H1 (cell line): ENCODE measurements around the gene INTS1. TPM values are rescaled to one million over a fixed set of nuclear protein-coding genes. Genes with fewer than 3 reads are reported as not detected.

Experiments used
- CTBP2 ChIP-seq: IDR thresholded peaks from 2 replicates; pipeline ENCODE4 v1.7.0; 2011; ENCODE audit warnings: borderline replicate concordance, mild to moderate bottlenecking, moderate library complexity, mixed read lengths, low read length; ENCODE audit not compliant: insufficient read depth, insufficient read length
- GTF2F1 ChIP-seq: IDR thresholded peaks from 2 replicates; pipeline ENCODE4 v1.6.1; 2012; ENCODE audit warnings: low read depth, low read length, improper control_type of control experiment, borderline replicate concordance
- KDM1A ChIP-seq: fragments of 200-600, 300-600 bp; sonication (generic); IDR thresholded peaks from 2 replicates; pipeline ENCODE4 v1.7.1; 2016; ENCODE audit warnings: mild to moderate bottlenecking, low read length, borderline replicate concordance
- KDM4A ChIP-seq: IDR thresholded peaks from one replicate; pipeline ENCODE4 v1.7.1; 2012; ENCODE audit warnings: low read depth, mild to moderate bottlenecking, moderate library complexity, low read length, inconsistent platforms; ENCODE audit not compliant: severe bottlenecking
- PHF8 ChIP-seq: fragments of 200-600 bp; sonication (generic); conservative IDR thresholded peaks from 2 replicates; pipeline ENCODE4 v1.7.1; 2012; ENCODE audit warnings: low read depth, mild to moderate bottlenecking, inconsistent platforms, low read length, moderate library complexity
- POLR2AphosphoS5 ChIP-seq: IDR thresholded peaks from 2 replicates; pipeline ENCODE4 v1.6.1; 2011; ENCODE audit warnings: low read depth, low read length
- POU5F1 ChIP-seq: IDR thresholded peaks from 2 replicates; pipeline ENCODE4 v1.6.1; 2011; ENCODE audit warnings: low read depth, mild to moderate bottlenecking, low read length, moderate library complexity
- SIN3A ChIP-seq, 2 experiments: IDR thresholded peaks in 1 of 2; conservative IDR thresholded peaks in 1 of 2; 2 replicates each; pipeline ENCODE4 v1.6.1; 2011 to 2012; ENCODE audit warnings: low read length in 2 of 2, improper control_type of control experiment in 1 of 2, low read depth in 1 of 2, mild to moderate bottlenecking in 1 of 2
- TBP ChIP-seq: IDR thresholded peaks from 2 replicates; pipeline ENCODE4 v1.6.1; 2011; ENCODE audit warnings: low read depth, low read length, improper control_type of control experiment
- polyA plus RNA-seq, 7 experiments: library from polyadenylated mRNA; depleted of rRNA in 3 of 7; stranded (reverse) in 5 of 7; unstranded in 2 of 7; fragments of >200 nt in 5 of 7; fragments of 200-250 nt in 2 of 7; gene quantifications; 1 replicate in 5 of 7; 2 replicates in 1 of 7; 4 replicates in 1 of 7; pipeline versions ENCODE4 v1.2.1 to v1.2.3, GENCODE V29; 2011 to 2013; ENCODE audit warnings: missing spikeins in 2 of 7, mixed read lengths in 2 of 7
- total RNA-seq: library from RNA; stranded (reverse); fragmentation: NEBNext Ultra II Directional; extraction: Animal tissue kit (Norgen Biotek cat#: 25700); gene quantifications from 2 replicates; pipeline ENCODE4 v1.2.1, GENCODE V29; 2021
- TF ChIP-seq, protein P1 (sequence below): fragments of 300-600 bp; sonication (generic); IDR thresholded peaks from 2 replicates; pipeline ENCODE4 v1.7.1; 2012; ENCODE audit warnings: low read length, moderate library complexity, mild to moderate bottlenecking, inconsistent platforms; ENCODE audit not compliant: insufficient replicate concordance

Gene INTS1
- total and polyA plus RNA-seq, 2 of the 8 experiments (the other 6 are each of a cell fraction or from before 2014, with no cell fraction given): 76.9 to 104 TPM

- TF ChIP-seq, protein P1, sequence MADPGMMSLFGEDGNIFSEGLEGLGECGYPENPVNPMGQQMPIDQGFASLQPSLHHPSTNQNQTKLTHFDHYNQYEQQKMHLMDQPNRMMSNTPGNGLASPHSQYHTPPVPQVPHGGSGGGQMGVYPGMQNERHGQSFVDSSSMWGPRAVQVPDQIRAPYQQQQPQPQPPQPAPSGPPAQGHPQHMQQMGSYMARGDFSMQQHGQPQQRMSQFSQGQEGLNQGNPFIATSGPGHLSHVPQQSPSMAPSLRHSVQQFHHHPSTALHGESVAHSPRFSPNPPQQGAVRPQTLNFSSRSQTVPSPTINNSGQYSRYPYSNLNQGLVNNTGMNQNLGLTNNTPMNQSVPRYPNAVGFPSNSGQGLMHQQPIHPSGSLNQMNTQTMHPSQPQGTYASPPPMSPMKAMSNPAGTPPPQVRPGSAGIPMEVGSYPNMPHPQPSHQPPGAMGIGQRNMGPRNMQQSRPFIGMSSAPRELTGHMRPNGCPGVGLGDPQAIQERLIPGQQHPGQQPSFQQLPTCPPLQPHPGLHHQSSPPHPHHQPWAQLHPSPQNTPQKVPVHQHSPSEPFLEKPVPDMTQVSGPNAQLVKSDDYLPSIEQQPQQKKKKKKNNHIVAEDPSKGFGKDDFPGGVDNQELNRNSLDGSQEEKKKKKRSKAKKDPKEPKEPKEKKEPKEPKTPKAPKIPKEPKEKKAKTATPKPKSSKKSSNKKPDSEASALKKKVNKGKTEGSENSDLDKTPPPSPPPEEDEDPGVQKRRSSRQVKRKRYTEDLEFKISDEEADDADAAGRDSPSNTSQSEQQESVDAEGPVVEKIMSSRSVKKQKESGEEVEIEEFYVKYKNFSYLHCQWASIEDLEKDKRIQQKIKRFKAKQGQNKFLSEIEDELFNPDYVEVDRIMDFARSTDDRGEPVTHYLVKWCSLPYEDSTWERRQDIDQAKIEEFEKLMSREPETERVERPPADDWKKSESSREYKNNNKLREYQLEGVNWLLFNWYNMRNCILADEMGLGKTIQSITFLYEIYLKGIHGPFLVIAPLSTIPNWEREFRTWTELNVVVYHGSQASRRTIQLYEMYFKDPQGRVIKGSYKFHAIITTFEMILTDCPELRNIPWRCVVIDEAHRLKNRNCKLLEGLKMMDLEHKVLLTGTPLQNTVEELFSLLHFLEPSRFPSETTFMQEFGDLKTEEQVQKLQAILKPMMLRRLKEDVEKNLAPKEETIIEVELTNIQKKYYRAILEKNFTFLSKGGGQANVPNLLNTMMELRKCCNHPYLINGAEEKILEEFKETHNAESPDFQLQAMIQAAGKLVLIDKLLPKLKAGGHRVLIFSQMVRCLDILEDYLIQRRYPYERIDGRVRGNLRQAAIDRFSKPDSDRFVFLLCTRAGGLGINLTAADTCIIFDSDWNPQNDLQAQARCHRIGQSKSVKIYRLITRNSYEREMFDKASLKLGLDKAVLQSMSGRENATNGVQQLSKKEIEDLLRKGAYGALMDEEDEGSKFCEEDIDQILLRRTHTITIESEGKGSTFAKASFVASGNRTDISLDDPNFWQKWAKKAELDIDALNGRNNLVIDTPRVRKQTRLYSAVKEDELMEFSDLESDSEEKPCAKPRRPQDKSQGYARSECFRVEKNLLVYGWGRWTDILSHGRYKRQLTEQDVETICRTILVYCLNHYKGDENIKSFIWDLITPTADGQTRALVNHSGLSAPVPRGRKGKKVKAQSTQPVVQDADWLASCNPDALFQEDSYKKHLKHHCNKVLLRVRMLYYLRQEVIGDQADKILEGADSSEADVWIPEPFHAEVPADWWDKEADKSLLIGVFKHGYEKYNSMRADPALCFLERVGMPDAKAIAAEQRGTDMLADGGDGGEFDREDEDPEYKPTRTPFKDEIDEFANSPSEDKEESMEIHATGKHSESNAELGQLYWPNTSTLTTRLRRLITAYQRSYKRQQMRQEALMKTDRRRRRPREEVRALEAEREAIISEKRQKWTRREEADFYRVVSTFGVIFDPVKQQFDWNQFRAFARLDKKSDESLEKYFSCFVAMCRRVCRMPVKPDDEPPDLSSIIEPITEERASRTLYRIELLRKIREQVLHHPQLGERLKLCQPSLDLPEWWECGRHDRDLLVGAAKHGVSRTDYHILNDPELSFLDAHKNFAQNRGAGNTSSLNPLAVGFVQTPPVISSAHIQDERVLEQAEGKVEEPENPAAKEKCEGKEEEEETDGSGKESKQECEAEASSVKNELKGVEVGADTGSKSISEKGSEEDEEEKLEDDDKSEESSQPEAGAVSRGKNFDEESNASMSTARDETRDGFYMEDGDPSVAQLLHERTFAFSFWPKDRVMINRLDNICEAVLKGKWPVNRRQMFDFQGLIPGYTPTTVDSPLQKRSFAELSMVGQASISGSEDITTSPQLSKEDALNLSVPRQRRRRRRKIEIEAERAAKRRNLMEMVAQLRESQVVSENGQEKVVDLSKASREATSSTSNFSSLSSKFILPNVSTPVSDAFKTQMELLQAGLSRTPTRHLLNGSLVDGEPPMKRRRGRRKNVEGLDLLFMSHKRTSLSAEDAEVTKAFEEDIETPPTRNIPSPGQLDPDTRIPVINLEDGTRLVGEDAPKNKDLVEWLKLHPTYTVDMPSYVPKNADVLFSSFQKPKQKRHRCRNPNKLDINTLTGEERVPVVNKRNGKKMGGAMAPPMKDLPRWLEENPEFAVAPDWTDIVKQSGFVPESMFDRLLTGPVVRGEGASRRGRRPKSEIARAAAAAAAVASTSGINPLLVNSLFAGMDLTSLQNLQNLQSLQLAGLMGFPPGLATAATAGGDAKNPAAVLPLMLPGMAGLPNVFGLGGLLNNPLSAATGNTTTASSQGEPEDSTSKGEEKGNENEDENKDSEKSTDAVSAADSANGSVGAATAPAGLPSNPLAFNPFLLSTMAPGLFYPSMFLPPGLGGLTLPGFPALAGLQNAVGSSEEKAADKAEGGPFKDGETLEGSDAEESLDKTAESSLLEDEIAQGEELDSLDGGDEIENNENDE: no peak
- no peak for TF ChIP-seq TBP
- no peak for TF ChIP-seq PHF8
- TF ChIP-seq POU5F1: no peak
- TF ChIP-seq CTBP2: no peak
- no peak for TF ChIP-seq KDM4A
- no peak for TF ChIP-seq KDM1A
- TF ChIP-seq SIN3A (conservative IDR thresholded peaks at IDR 0.05 in 1 of 2, IDR thresholded peaks at IDR 0.05 in 1 of 2; ENCODE audit: low read depth in 1 of 2, low read length in 2 of 2): no peak
- no peak for TF ChIP-seq POLR2AphosphoS5
- no peak for TF ChIP-seq GTF2F1
Observed at GRCh38 chr7:1485156-1485555, 19.0 kb downstream of the INTS1 start (continued).
